Measurements from ENCODE around the gene YIPF3. TPM values are rescaled to one million over a fixed set of nuclear protein-coding genes. Genes with fewer than 3 reads are reported as not detected.

YIPF3 gene
- total and polyA plus RNA-seq, 9 of the 15 experiments (the other 6 are each of a cell fraction or from before 2014, with no cell fraction given), result 27.5 to 75.3 (median 57.6) TPM

DNA sequence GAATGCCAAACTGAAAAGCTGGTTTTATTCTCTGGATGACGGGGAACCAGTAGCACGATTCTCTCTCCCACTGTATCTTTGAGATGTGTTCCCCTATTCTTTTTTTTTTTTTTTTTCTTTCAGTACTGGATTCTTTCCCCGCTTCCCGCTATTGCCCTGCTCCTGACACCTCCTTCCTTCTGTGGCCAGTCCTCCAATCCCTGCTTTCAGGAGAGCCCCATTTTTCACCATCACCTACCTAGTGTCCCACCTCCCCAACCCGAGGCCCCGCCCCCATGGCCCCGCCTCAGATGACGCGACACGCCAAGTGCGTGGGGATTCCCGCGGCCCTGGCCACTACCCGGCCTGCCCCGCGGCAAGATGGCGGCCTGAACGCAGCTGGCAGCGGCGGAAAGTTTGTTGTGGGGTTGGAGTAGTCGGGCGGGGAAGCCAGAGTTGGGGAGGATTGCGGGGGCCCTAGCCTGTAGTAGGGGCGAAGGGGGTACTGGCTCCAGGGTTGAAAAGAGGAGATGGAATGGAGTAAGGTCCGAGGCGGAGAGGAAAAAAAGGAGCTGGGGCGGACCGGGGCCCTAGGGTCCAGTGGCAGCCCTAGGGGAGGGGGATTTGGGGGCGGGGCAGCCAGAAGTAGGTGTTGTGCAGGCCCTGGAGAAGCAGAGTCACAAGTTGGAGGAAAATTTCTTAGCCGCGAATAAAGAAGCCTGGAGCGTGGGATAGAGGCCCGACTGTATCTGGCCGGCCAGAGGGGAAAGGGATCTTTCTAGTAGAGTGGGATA is 39.3 kb downstream of the YIPF3 start, which contains the start of gene TJAP1 (continued):
- TF ChIP-seq, protein P1, sequence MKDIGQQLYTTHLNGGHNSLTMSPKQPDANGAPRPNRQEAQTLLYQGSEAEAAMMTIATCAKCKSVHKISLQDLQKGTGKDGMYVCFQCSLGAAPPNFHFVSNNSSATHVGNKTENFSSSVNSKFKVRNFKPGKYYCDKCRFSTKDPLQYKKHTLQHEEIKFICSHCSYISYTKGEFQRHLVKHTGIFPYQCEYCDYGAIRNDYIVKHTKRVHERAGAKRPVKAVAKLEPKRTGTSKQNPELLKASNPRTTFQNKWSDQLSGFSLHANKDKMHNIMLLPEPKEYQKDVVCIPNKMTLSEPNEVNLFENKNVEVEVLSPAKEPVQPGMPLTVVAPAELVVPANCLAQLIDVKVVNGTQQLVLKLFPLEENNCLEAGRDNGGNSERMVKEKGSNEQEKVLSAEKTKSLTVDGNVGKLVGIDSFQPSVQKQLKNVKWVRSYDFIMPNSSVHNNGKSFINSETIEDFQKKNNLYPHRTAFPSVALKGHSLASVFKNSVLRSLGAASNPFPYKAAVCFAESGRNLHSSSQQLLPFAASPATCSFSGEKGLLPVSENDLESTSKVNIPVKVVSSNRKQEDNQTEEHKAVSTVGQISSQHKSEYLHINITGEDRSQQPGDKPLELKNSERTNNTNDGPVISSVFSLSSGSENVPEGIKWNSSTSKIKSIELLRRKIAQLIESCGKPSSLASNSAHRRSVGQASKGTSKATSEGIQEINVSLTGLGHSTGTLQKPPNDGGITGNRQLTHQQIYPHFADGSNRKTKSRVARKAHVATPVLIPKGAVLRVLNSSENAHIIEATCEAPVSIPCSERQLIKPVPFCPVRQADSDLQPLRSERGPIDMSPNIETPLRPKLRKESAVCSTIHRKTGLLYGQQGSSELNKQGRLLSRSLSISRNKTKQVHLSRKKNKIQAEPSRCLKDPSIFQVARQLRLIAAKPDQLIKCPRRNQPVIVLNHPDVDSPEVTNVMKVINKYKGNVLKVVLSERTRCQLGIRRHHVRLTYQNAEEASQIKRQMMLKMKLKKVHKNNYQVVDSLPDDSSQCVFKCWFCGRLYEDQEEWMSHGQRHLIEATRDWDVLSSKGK (CRISPR knock-in tag; IDR thresholded peaks at IDR 0.05), result no peak
- TF ChIP-seq AFF4 (CRISPR knock-in tag; IDR thresholded peaks at IDR 0.05) (0 out of 2 replicates have a peak, but pooled peaks have one; percentile 70), RAD21 (CRISPR knock-in tag; conservative IDR thresholded peaks at IDR 0.05 in 1 of 2, IDR thresholded peaks at IDR 0.05 in 1 of 2) (no peak), MITF (IDR thresholded peaks at IDR 0.05) (no peak), GTF2F1 (IDR thresholded peaks at IDR 0.05; ENCODE audit: low read depth, low read length) (no peak), PHB (CRISPR knock-in tag; IDR thresholded peaks at IDR 0.05) (no peak), TGIF2 (CRISPR knock-in tag; IDR thresholded peaks at IDR 0.05) (no peak), CBX1 (IDR thresholded peaks at IDR 0.05; ENCODE audit: low read depth) (peak; percentile 85; the same call in 1 of the 2 replicates), HDAC8 (tag; IDR thresholded peaks at IDR 0.05) (no peak), TAF7 (tag; IDR thresholded peaks at IDR 0.05) (peak; percentile 94), GTF2A2 (tag; IDR thresholded peaks at IDR 0.05) (no peak), ZC3H4 (CRISPR knock-in tag; IDR thresholded peaks at IDR 0.05; ENCODE audit: borderline replicate concordance) (no peak), ZBTB8A (IDR thresholded peaks at IDR 0.05; ENCODE audit: partially characterized antibody) (no peak), PRPF4 (IDR thresholded peaks at IDR 0.05; ENCODE audit: insufficient read depth, low read depth, low read length, poor library complexity, severe bottlenecking) (no peak), TEAD4 (IDR thresholded peaks at IDR 0.05; ENCODE audit: low read length) (peak; percentile 13; the same call in 1 of the 2 replicates), TEAD4 (CRISPR knock-in tag; IDR thresholded peaks at IDR 0.05; ENCODE audit: borderline replicate concordance) (no peak), SAFB (IDR thresholded peaks at IDR 0.05; ENCODE audit: borderline replicate concordance, low read depth, low read length) (peak; percentile 58; the same call in 1 of the 2 replicates), C11orf30 (IDR thresholded peaks at IDR 0.05; ENCODE audit: low read depth) (peak; percentile 93), KLF13 (tag; IDR thresholded peaks at IDR 0.05; ENCODE audit: borderline replicate concordance, low read depth) (no peak)
